Nephron progenitor cell (in vitro differentiated cells): ENCODE data around the gene DDX1.
"Not testable (repeated sequence)": the region's sequence is repeated elsewhere in the genome, so short reads cannot be mapped to it uniquely, and the experiment has no call there.

Experiments used
- DNase-seq: peaks from one replicate; pipeline ENCODE4 v3.0.0; 2021
- H3K27ac Mint-ChIP-seq: 2 replicates; pipeline ENCODE4 v1.8.0; 2021; ENCODE audit warnings: mild to moderate bottlenecking, moderate library complexity, mixed read lengths
- H3K27me3 Mint-ChIP-seq: 2 replicates; pipeline ENCODE4 v1.8.0; 2021; ENCODE audit warnings: mild to moderate bottlenecking, low read depth, mixed read lengths; ENCODE audit not compliant: poor library complexity
- H3K36me3 Mint-ChIP-seq: 2 replicates; pipeline ENCODE4 v1.8.0; 2021; ENCODE audit warnings: low read depth, mixed read lengths
- H3K4me1 Mint-ChIP-seq: 2 replicates; pipeline ENCODE4 v1.8.0; 2021; ENCODE audit warnings: mixed read lengths
- H3K4me3 Mint-ChIP-seq: 2 replicates; pipeline ENCODE4 v1.8.0; 2021; ENCODE audit warnings: mild to moderate bottlenecking, moderate library complexity, mixed read lengths
- H3K9me3 Mint-ChIP-seq: 2 replicates; pipeline ENCODE4 v1.8.0; 2021; ENCODE audit warnings: mild to moderate bottlenecking, moderate library complexity, mixed read lengths
- CTCF ChIP-seq: fragments of 200-600 bp; sonication (generic); IDR thresholded peaks from 2 replicates; pipeline ENCODE4 v1.5.0; 2021; ENCODE audit warnings: antibody characterized with exemption

Gene DDX1

GRCh38 chr2:15619076-15619475 is 27.4 kb downstream of the DDX1 start:
- DNase-seq = no peak
- H3K36me3 Mint-ChIP-seq = peaks cover 75% of the 10 kb centered on the region
- H3K4me1 Mint-ChIP-seq = no peaks in the 10 kb centered on the region
- peaks cover 5% of the 10 kb centered on the region for H3K9me3 Mint-ChIP-seq
- no peak overlapping the region for H3K4me3 Mint-ChIP-seq
- TF ChIP-seq CTCF = no peak
- H3K27ac Mint-ChIP-seq = no peak overlapping the region
- no peaks in the 10 kb centered on the region for H3K27me3 Mint-ChIP-seq

GRCh38 chr2:15619510-15619909 is 27.8 kb downstream of the DDX1 start:
- no peak overlapping the region for H3K4me3 Mint-ChIP-seq
- DNase-seq = no peak
- H3K27me3 Mint-ChIP-seq = no peaks in the 10 kb centered on the region
- H3K27ac Mint-ChIP-seq = peak overlapping the region; percentile 64
- no peaks in the 10 kb centered on the region for H3K4me1 Mint-ChIP-seq
- peaks cover 9% of the 10 kb centered on the region for H3K9me3 Mint-ChIP-seq
- H3K36me3 Mint-ChIP-seq = peaks cover 75% of the 10 kb centered on the region
- TF ChIP-seq CTCF = no peak

- no peak for TF ChIP-seq CTCF
- no peak overlapping the region for H3K27ac Mint-ChIP-seq
- DNase-seq = no peak
- H3K4me3 Mint-ChIP-seq = no peak overlapping the region
- H3K27me3 Mint-ChIP-seq = no peaks in the 10 kb centered on the region
- H3K36me3 Mint-ChIP-seq = peaks cover 75% of the 10 kb centered on the region
- peaks cover 10% of the 10 kb centered on the region for H3K9me3 Mint-ChIP-seq
- H3K4me1 Mint-ChIP-seq = no peaks in the 10 kb centered on the region
Measured at GRCh38 chr2:15619938-15620337, 28.3 kb downstream of the DDX1 start.

DNA sequence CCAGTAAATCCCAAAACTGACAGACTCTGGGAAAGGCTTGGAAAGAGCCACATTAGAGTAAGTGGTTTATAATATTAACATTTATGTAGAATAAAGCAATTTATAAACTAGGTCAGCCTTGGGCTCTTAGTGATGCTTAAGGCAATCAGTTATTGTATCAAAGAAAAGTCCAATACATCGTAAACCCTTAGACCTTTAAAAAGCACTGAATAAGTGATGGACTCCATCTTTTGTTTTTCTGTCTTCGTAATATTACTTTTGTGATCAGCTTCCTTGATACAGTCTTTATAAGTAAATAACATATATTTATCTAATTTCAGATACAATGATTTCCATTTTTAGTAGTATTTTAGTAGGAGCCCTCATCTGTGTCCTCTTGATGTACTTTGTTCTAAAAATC is 28.7 kb downstream of the DDX1 start:
- Mint-ChIP-seq H3K36me3 (peaks cover 75% of the 10 kb centered on the region), H3K4me3 (no peak overlapping the region), H3K4me1 (no peaks in the 10 kb centered on the region), H3K27me3 (no peaks in the 10 kb centered on the region), H3K27ac (no peak overlapping the region), H3K9me3 (peaks cover 10% of the 10 kb centered on the region)
- no peak for DNase-seq
- TF ChIP-seq CTCF = no peak

DNA sequence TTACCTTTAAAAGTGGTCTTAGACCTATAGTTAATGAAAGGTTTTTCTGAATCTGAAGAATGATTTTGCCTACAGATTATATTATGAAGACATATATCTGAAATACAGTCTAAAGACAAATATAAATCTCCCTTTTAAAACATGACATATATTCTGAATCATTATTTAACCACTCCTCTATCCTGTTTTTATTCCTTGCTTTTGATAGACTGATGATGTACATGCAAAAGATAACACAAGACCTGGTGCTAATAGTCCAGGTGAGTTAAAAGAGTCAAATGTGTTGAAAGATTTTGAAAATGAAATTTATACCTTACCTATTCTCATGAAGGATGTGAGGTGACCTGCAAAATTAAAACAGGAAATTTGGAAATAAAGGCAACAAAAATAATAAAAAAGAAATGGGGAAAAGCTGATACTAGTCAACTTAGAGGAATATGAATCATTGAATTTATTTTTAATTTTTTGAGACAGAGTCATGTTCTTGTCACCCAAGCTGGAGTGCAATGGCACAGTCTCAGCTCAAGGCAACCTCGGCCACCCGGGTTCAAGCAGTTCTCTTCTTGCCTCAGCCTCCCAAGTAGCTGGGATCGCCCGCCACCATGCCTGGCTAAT is 29.3 kb downstream of the DDX1 start:
- H3K4me1 Mint-ChIP-seq = no peaks in the 10 kb centered on the region
- H3K4me3 Mint-ChIP-seq = no peak overlapping the region
- TF ChIP-seq CTCF = no peak
- no peaks in the 10 kb centered on the region for H3K27me3 Mint-ChIP-seq
- H3K36me3 Mint-ChIP-seq = peaks cover 76% of the 10 kb centered on the region
- H3K27ac Mint-ChIP-seq = no peak overlapping the region
- DNase-seq = no peak
- H3K9me3 Mint-ChIP-seq = peaks cover 10% of the 10 kb centered on the region

- peaks cover 76% of the 10 kb centered on the region for H3K36me3 Mint-ChIP-seq
Measured at GRCh38 chr2:15621472-15621870, 29.8 kb downstream of the DDX1 start.

More at GRCh38 chr2:15621472-15621870, 29.8 kb downstream of the DDX1 start:
- H3K9me3 Mint-ChIP-seq = peaks cover 10% of the 10 kb centered on the region
- not testable (repeated sequence) for H3K27ac Mint-ChIP-seq, DNase-seq, H3K4me3 Mint-ChIP-seq, H3K27me3 Mint-ChIP-seq, H3K4me1 Mint-ChIP-seq
